Fibroblast of the aortic adventitia (primary cell): ENCODE results near the gene CTNNB1. TPM values are rescaled to one million over a fixed set of nuclear protein-coding genes. Genes with fewer than 3 reads are reported as not detected.

Experiments used
- DNase-seq: peaks from one replicate; pipeline ENCODE4 v3.0.0-alpha.2; 2010; ENCODE audit warnings: low read depth
- H3K4me3 ChIP-seq: 2 replicates; pipeline ENCODE4 v1.5.1; 2011; ENCODE audit warnings: low read depth, mild to moderate bottlenecking, control low read depth, low read length, moderate library complexity
- CTCF ChIP-seq: IDR thresholded peaks from 2 replicates; pipeline ENCODE4 v1.5.1; 2011; ENCODE audit warnings: mild to moderate bottlenecking, low read length, control low read depth, inconsistent platforms; ENCODE audit not compliant: insufficient read depth
- total RNA-seq: library from RNA; depleted of rRNA; stranded (reverse); fragments of >200 nt; gene quantifications from 2 replicates; pipeline ENCODE4 v1.2.3, GENCODE V29; 2012; ENCODE audit warnings: low replicate concordance

Gene CTNNB1
- total RNA-seq, 1 donor = 461 TPM

- TF ChIP-seq CTCF = no peak
- no peak overlapping the region for H3K4me3 ChIP-seq
Observed at GRCh38 chr3:41204369-41204768, 5.1 kb downstream of the CTNNB1 start.

GRCh38 chr3:41205591-41205990 lies 6.3 kb downstream of the CTNNB1 start:
- DNase-seq = no peak
- TF ChIP-seq CTCF = no peak
- H3K4me3 ChIP-seq = no peak overlapping the region

More at GRCh38 chr3:41204369-41204768, 5.1 kb downstream of the CTNNB1 start:
- DNase-seq = no peak

- no peak overlapping the region for H3K4me3 ChIP-seq
- DNase-seq = no peak
- no peak for TF ChIP-seq CTCF
Observed at GRCh38 chr3:41207355-41207754, 8.1 kb downstream of the CTNNB1 start.

GRCh38 chr3:41208507-41209220 lies 9.4 kb downstream of the CTNNB1 start:
- no peak for TF ChIP-seq CTCF
- no peak for DNase-seq
- H3K4me3 ChIP-seq = no peak overlapping the region

GRCh38 chr3:41209646-41210045 lies 10.3 kb downstream of the CTNNB1 start:
- no peak for DNase-seq
- H3K4me3 ChIP-seq = no peak overlapping the region
- no peak for TF ChIP-seq CTCF

- no peak overlapping the region for H3K4me3 ChIP-seq
- no peak for DNase-seq
- TF ChIP-seq CTCF = no peak
Observed at GRCh38 chr3:41210966-41211365, 11.7 kb downstream of the CTNNB1 start.

GRCh38 chr3:41212088-41212487 lies 12.8 kb downstream of the CTNNB1 start:
- TF ChIP-seq CTCF = no peak
- no peak overlapping the region for H3K4me3 ChIP-seq
- DNase-seq = no peak
